Caki2 (cell line): ENCODE measurements around the gene CEP170B. TPM values are rescaled to one million over a fixed set of nuclear protein-coding genes. Genes with fewer than 3 reads are reported as not detected.
"Not testable (repeated sequence)": the region's sequence is repeated elsewhere in the genome, so short reads cannot be mapped to it uniquely, and the experiment has no call there.

Experiments used
- DNase-seq: peaks from one replicate; pipeline ENCODE4 v3.0.0-alpha.2; 2015; ENCODE audit warnings: low read depth
- in situ Hi-C: cut with HindIII; loops from 2 replicates; pipeline ENCODE4 v1.10.0; 2016; ENCODE audit warnings: low sequenced_read_pairs, low pct_unique_long_range_greater_than_20kb, mixed read lengths
- total RNA-seq: library from RNA; depleted of rRNA; stranded (reverse); fragments of >200 nt; shearing (Covaris generic); gene quantifications from 2 replicates; pipeline ENCODE4 v1.2.3, GENCODE V29; 2014; ENCODE audit warnings: low replicate concordance

The CEP170B gene
- total RNA-seq, 1 experiment from 2014 or later: 9.8 TPM

DNA sequence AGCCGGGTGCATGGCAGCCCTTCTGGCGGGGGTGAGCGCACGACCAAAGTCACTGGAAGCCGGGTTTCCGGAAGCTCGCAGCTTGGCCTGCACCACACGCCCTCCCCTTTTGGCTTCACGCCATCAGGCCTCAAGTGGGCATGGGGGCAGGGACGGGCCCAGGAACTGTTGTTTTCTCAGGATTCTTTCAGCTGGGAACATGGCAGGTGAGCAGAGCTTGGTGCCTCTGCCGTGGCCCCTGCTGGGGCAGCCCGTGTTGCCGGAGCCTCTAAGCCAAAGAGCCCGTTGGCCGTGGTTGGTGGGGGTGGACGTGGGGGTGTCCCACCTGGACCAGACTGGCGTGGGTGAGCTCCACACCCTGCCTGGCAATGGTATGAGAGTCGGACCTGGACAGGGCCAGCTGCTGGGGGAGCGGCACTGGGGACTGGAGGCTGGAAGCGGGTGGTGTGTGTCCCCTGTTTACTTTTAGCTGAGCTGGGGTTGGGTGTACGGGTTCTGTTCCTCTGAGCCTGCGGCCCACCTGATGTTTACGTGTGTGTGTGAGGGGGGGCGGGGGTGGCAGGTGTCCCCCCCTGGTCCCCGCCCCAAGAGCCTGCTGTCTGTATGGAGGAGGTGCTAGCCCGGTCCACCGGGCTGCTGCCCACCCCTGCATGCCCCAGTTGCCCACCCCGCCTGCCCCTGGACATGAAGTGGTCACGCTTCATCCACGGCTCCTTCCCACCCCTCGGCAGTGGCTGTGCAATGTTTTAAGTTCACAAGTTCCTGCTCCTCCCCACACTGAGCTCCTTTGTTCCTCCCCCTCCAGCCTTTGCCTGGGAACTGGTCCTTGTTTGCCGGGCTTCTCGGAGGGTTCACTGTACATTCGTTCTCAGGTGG lies 31.0 kb downstream of the CEP170B start:
- in situ Hi-C loops: no loop called here
- DNase-seq: no peak

DNA sequence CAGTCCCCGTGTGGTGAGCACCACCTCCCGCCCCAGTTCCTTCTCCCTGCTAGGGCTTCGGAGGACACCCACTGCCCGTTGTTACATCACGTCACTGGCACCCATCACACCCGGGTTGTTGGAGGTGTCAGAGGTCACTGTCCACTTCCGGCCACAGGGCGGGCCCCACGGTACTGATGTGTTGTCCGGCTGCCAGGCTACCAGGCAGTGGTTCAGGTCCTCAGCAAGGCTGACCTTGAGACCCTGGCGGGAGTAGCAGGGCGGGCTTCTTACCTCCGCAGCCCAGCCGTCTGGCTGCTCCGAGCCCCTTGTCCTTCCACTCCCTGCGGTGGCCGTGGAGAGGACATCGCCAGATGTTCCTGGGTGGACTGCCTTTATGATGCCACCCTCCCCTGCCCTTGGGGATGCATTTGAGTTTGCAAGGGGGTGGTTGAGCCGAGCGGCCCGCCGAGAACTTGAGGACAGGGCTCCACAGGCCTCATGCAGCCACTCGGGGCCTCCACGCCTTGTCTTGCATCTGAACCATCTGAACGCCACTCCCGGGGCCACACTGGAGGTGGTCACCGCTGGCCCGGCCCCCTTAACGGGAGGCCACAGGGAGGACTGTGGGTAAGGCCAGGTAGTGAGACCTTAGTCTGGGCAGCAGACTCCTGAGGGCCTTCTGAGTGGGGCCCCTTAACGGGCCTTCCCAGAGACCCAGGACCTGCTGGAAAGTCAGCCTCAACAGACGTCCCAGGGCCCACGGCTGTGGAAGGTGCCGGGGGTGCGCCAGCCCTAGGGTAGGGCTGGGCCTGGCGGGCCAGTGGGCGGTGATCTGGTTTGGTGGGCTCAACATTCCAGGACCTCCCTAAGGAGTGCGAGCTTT lies 32.5 kb downstream of the CEP170B start:
- DNase-seq: no peak
- in situ Hi-C loops: no loop called here

GRCh38 chr14:104898195-104898558 lies 33.1 kb downstream of the CEP170B start:
- no peak for DNase-seq
- in situ Hi-C loops: no loop called here

- DNase-seq: no peak
- in situ Hi-C loops: no loop called here
Observed at GRCh38 chr14:104898870-104899510, 33.9 kb downstream of the CEP170B start.

GRCh38 chr14:104899781-104900180 lies 34.7 kb downstream of the CEP170B start:
- in situ Hi-C loops: no loop called here
- no peak for DNase-seq

GRCh38 chr14:104900639-104901512 lies 35.8 kb downstream of the CEP170B start:
- DNase-seq: no peak
- in situ Hi-C loops: no loop called here

GRCh38 chr14:104903990-104904389 lies 38.9 kb downstream of the CEP170B start:
- in situ Hi-C loops: no loop called here
- DNase-seq: no peak

DNA sequence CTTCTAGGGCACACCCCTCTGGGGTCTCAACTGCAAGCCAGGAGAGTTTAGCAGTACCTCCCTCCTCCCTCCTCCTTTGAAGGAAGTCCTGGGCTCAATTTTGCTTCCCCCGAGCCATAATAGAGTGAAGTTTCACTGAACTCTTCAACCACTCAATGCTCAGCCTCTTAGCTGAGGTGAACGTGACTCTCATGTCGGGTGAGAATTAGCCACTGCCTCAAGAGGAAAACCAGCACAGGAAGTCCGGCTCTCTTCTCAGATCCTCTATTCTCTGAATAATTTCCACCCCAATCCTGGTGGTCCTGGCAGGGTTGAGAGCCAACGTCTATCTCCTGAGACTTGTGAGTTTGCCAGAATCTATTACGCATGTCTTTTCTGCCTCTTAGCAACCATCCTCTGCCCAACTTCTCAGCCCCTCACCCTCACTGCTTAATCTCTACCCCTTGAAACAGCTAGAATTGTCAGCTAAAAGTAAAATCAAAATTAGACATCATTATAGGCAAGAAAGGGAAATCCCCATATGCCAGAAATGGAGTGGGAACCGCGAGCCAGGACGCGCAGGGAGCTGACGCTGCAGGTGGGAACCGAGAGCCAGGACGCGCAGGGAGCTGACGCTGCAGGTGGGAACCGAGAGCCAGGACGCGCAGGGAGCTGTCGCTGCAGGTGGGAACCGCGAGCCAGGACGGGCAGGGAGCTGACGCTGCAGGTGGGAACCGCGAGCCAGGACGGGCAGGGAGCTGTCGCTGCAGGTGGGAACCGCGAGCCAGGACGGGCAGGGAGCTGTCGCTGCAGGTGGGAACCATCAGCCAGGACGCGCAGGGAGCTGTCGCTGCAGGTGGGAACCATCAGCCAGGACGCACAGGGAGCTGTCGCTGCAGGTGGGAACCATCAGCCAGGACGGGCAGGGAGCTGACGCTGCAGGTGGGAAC lies 39.8 kb downstream of the CEP170B start:
- in situ Hi-C loops, DNase-seq: not testable (repeated sequence)

DNA sequence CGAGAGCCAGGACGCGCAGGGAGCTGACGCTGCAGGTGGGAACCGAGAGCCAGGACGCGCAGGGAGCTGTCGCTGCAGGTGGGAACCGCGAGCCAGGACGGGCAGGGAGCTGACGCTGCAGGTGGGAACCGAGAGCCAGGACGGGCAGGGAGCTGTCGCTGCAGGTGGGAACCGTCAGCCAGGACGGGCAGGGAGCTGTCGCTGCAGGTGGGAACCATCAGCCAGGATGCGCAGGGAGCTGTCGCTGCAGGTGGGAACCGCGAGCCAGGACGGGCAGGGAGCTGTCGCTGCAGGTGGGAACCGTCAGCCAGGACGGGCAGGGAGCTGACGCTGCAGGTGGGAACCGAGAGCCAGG lies 40.5 kb downstream of the CEP170B start:
- DNase-seq, in situ Hi-C loops: not testable (repeated sequence)

DNA sequence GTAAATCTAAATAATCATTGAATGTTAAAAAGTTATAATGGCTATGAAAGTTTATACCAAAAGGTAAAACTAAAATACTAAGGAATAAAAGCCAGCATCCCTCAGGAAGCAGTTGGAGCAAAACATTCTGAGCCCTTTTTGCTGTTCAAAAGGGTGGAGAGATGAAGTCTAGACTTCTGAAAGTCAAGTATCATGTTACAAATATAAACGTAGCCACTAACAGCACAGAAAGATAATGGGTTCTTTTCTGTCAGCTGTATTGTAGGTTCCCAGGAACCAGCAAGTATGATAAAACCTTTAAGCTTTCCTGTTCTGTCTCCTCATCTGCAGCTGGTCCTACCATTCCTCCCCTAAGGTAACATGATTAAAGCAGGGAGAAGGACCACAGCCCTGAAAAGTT lies 43.2 kb downstream of the CEP170B start:
- in situ Hi-C loops: no loop called here
- no peak for DNase-seq

GRCh38 chr14:104912053-104912452 lies 47.0 kb downstream of the CEP170B start:
- no peak for DNase-seq
- in situ Hi-C loops: no loop called here

GRCh38 chr14:104913435-104913834 lies 48.4 kb downstream of the CEP170B start:
- no peak for DNase-seq
- in situ Hi-C loops: no loop called here

DNA sequence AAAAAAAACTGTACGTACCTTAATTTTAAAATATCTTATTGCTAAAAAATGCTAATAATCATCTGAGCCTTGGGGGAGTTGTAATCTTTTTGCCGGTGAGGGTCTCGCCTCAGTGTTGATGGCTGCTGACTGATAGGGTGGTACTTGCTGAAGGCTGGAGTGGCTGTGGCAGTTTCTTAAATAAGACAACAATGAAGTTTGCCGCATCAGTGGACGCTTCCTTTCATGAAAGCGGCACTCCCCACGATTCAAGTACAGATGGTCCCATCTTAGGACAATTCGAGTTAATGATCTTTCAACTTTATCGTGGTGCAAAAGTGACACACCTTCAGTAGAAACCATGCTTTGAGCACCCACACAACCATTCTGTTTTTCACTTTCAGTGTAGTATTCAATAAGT lies 52.0 kb downstream of the CEP170B start:
- in situ Hi-C loops: no loop called here
- no peak for DNase-seq

DNA sequence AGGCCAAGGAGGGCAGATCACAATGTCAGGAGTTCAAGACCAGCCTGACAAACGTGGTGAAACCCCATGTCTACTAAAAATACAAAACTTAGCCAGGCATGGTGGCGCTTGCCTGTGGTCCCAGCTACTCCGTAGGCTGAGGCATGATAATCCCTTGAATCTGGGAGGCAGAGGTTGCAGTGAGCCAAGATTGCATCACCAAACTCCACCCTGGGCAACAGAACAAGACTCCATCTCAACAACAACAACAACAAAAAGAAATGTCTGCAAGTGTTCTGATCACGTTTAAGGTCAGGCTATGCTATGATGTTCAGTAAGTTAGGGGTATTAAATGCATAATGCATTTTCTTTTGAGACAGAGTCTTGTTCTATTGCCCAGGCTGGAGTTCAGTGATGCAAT lies 52.9 kb downstream of the CEP170B start:
- in situ Hi-C loops: no loop called here

DNA sequence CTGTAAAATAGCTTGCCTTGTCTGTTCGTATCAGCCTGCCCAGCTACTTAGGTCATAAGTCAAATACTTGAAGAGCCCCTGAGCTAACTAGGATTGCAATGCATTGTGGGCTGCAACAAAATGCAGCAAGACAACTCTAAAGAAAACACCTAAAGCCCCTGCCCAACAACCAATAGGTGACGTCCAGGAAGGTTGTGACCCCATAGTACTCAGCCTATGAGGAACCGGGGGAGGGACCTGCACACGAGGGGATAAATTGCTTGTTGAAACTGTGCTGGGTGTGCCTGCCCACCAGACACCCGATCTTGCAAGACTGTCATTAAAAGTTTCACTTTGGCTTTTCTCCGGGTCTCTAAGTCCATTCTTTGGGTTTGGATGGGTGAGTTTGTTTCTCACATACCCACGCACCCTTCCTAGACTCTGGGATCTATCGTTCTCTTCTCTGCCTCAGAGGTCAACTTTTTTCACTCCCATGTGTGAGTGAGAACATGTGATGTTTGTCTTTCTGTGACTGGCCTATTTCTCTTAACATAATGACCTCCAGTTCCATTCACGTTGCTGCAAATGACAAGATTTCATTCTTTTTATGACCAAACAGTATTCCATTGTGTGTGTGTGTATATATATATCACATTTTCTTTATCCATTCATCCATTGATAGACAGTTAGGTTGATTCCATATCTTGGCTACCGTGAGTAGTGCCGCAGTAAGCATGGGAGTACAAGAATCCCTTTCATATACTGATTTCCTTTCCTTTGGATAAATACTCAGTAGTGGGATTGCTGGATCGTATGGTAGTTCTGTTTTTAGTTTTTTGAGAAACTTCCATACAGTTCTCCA lies 54.3 kb downstream of the CEP170B start:
- in situ Hi-C loops, DNase-seq: not testable (repeated sequence)

More for the DNA sequence above, 52.9 kb downstream of the CEP170B start:
- no peak for DNase-seq

- no peak for DNase-seq
Observed at GRCh38 chr14:104919993-104920315, 54.9 kb downstream of the CEP170B start.

More at GRCh38 chr14:104919993-104920315, 54.9 kb downstream of the CEP170B start:
- in situ Hi-C loops: no loop called here
